ENCODE data around the gene ARFGAP3. TPM values are rescaled to one million over a fixed set of nuclear protein-coding genes. Genes with fewer than 3 reads are reported as not detected.

ARFGAP3 gene
- total RNA-seq, 1 donor from 2014 or later: 39.9 TPM

DNA sequence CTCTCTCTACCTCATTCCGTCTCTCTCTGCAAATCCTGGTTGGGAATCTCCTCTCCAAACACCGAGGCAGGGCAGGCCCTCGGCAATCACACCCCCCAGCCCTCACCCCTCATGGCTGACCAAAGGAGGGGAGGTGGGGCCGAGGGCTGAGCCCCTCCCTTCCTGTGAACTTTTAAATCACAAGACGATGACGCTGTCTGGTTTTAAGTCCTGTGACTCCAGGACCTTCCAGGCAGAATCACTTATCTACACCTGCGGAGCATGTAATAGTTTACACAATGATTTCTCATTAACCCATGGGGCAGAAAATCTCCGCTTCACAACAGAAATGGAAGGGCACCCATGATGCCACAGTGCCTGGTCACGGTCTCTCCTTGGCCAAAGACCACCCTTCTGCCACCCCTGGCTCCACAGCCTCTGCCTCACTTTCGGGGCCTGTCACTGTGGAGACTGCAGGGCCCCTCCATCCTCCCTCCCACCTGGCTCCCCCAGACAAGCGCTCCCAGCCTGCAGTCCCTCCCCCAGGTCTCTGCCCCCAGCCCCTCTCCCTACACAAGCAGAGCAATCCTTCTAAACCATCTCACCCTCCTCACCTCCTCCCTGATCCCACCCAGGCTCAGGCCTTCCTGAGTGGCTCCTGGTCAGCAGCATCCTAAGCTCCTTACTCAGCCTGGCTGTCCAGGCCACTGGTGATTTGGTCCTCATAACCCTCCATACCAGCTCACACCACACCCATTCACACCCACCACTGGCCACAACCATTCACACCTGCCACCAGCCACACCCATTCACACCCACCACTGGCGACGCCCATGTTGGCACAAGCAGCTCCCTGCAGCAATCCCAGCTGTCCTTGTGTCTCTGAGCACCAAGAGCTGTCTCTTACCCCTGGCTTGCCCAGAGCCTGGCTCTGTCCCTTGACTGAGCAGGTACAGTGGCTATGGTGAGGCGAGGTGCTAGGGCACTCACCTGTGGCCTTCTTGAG, 30.7 kb upstream of the ARFGAP3 start:
- Histone ChIP-seq H3K4me3 (no peak overlapping the region), H3K36me3 (peaks cover 81% of the 10 kb centered on the region), H3K27me3 (ENCODE audit: low read depth) (no peaks in the 10 kb centered on the region), H3K4me1 (peaks cover 18% of the 10 kb centered on the region), H3K9me3 (no peaks in the 10 kb centered on the region), H3K27ac (peak overlapping the region; percentile 41)
- intact Hi-C loops (cut with DNase I): no loop called here
- TF ChIP-seq CTCF (IDR thresholded peaks at IDR 0.05): no peak
- DNase-seq (no peak), ATAC-seq (peak; percentile 69 to 85)

DNA sequence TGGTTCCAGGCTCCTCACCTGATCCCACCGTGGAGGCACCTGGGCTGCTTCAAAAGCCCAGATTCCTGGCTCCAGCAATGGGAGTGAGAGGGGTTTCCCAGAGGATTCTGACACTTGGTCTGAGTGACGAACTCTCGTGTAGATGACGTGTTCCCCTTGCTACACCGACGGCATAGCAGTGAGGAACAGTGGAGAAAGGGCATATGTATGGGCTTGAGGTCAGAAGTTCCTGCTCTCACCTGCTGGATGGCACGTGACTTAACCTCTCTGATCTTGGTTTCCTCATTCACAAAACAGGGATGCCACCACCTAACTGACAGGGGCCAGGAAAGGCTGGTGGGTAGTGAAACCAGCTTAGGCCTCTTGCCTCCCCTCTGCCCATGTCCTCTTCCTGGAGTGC, 30.0 kb upstream of the ARFGAP3 start:
- Histone ChIP-seq H3K9me3 (no peaks in the 10 kb centered on the region), H3K27me3 (ENCODE audit: low read depth) (no peaks in the 10 kb centered on the region), H3K4me3 (no peak overlapping the region), H3K36me3 (peaks cover 88% of the 10 kb centered on the region), H3K4me1 (peaks cover 11% of the 10 kb centered on the region), H3K27ac (no peak overlapping the region)
- intact Hi-C loops (cut with DNase I): no loop called here
- DNase-seq: no peak
- no peak for TF ChIP-seq CTCF (IDR thresholded peaks at IDR 0.05)
- peak; percentile 44 to 58 for ATAC-seq

DNA sequence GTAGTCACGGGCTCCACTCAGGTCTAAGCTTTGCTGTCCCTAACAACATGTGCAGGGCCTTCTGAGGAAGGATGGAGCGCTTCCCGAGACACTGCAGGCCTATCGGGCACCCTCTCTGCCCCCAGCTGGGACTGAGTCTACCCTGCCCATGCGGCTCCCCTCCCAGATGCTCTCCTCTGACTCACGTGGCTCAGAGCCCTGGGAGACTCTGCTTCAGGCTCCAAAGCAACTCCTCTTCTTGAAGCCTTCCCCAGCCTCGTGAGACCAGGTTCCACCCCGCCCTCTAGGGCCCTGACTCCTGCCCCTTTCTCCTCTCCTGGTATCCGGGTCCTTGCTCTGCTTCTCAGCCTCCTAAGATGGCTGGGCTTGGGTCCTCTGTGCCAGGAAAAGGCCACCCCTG, 28.4 kb upstream of the ARFGAP3 start:
- Histone ChIP-seq H3K36me3 (peaks cover 95% of the 10 kb centered on the region), H3K9me3 (no peaks in the 10 kb centered on the region), H3K4me3 (no peak overlapping the region), H3K27ac (no peak overlapping the region), H3K27me3 (ENCODE audit: low read depth) (no peaks in the 10 kb centered on the region), H3K4me1 (peaks cover 6% of the 10 kb centered on the region)
- no peak for ATAC-seq
- no peak for DNase-seq
- no peak for TF ChIP-seq CTCF (IDR thresholded peaks at IDR 0.05)
- intact Hi-C loops (cut with DNase I): no loop called here

DNA sequence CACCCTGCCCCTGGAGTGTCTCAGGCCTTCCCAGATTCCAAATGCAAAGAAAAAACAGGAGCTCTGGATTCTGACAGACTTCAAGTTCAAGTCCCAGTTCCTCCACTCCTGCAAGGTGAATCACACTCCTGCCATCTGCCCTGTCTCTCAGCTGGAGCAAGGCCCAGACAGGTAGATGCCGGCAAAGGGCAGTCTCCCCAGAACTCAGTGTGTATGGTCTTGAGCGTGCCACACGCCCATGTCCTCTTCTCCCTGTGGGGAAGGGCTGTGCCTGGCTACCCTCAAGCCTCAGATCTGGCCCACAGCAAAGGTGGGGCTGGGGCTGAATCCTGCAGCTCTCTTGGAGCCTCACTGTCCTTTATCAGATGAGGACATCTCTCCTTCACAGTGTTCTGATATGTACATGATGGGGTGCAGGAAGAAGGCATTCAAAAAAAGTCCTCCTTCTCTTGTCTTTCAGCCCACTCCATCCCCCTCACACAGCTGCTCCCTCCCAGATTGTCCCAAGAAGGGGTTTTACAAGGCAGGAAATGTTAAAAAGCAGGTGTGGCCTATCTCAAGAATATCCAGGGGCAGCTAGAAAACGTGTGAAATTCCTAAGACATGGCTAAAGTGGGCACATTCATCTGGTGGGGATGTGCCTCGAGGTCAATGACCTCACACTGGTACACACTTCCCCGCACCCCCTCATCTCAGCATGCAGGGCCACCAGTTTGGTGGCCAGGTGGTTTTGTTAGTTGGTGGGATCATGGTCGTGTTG, 27.7 kb upstream of the ARFGAP3 start:
- peaks cover 95% of the 10 kb centered on the region for H3K36me3 ChIP-seq
- peaks cover under 1% of the 10 kb centered on the region for H3K4me1 ChIP-seq
- TF ChIP-seq CTCF (IDR thresholded peaks at IDR 0.05): no peak
- intact Hi-C loops (cut with DNase I): no loop called here
- no peak for ATAC-seq
- no peak overlapping the region for H3K4me3 ChIP-seq
- DNase-seq: no peak
- no peak overlapping the region for H3K27ac ChIP-seq
- no peaks in the 10 kb centered on the region for H3K27me3 ChIP-seq (ENCODE audit: low read depth)
- no peaks in the 10 kb centered on the region for H3K9me3 ChIP-seq

GRCh38 chr22:42883970-42884369, 26.9 kb upstream of the ARFGAP3 start:
- H3K9me3 ChIP-seq: no peaks in the 10 kb centered on the region
- H3K27ac ChIP-seq: no peak overlapping the region
- no peaks in the 10 kb centered on the region for H3K27me3 ChIP-seq (ENCODE audit: low read depth)
- ATAC-seq (no peak), DNase-seq (no peak)
- peaks cover 97% of the 10 kb centered on the region for H3K36me3 ChIP-seq
- no peak for TF ChIP-seq CTCF (IDR thresholded peaks at IDR 0.05)
- intact Hi-C loops (cut with DNase I): no loop called here
- H3K4me3 ChIP-seq: no peak overlapping the region
- no peaks in the 10 kb centered on the region for H3K4me1 ChIP-seq

Measured in lower lobe of right lung (tissue), 2 donors.